Gastrocnemius medialis (tissue), 4 donors: ENCODE measurements around the gene MYO15A.

Experiments
- POLR2A ChIP-seq, 2 donors: fragments of 450-650 bp; IDR thresholded peaks; one replicate each; pipeline ENCODE4 v1.6.1; 2017; ENCODE audit warnings: antibody characterized with exemption in 2 of 2, mild to moderate bottlenecking in 2 of 2, moderate library complexity in 2 of 2
- TF ChIP-seq, protein P1 (sequence below), 5 experiments: fragments of 450-650 bp in 3 of 5; fragments of 200-600 bp in 2 of 5; sonication (generic) in 2 of 5; IDR thresholded peaks in 4 of 5; conservative IDR thresholded peaks in 1 of 5; 1 replicate in 4 of 5; 2 replicates in 1 of 5; pipeline ENCODE4 v1.5.1; 2016 to 2019; ENCODE audit warnings: antibody characterized with exemption in 5 of 5, mild to moderate bottlenecking in 3 of 5, moderate library complexity in 3 of 5

DNA sequence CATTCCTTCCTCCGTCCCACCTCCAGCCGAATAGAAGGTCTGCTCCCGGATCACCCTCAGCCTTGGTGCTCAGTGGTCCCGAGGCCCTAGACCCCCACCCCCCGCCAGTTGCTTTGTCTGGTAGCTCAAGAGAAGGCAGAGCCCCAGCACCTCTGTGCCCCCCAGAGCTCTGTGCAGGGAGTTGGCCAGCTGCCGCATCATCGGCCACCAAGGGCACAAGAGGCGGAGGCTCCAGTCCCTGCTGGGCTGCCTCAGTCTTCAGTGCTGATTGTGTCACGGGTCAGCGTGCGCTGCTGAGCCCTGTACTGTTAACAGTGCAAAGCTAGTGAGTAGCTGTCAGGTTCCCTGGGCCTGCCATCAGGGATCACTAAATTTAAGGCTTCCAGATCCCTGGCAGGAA lies 43.0 kb upstream of the MYO15A start:
- TF ChIP-seq, protein P1, sequence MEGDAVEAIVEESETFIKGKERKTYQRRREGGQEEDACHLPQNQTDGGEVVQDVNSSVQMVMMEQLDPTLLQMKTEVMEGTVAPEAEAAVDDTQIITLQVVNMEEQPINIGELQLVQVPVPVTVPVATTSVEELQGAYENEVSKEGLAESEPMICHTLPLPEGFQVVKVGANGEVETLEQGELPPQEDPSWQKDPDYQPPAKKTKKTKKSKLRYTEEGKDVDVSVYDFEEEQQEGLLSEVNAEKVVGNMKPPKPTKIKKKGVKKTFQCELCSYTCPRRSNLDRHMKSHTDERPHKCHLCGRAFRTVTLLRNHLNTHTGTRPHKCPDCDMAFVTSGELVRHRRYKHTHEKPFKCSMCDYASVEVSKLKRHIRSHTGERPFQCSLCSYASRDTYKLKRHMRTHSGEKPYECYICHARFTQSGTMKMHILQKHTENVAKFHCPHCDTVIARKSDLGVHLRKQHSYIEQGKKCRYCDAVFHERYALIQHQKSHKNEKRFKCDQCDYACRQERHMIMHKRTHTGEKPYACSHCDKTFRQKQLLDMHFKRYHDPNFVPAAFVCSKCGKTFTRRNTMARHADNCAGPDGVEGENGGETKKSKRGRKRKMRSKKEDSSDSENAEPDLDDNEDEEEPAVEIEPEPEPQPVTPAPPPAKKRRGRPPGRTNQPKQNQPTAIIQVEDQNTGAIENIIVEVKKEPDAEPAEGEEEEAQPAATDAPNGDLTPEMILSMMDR (IDR thresholded peaks at IDR 0.05 in 4 of 5, conservative IDR thresholded peaks at IDR 0.05 in 1 of 5), result no peak
- TF ChIP-seq POLR2A (IDR thresholded peaks at IDR 0.05), result no peak
